Thyroid gland (tissue), 4 donors: ENCODE results near the gene ARHGEF6.

Experiments
- CTCF ChIP-seq, 6 experiments: fragments of 200-600 bp in 3 of 6; fragments of 450-650 bp in 3 of 6; sonication (generic) in 3 of 6; IDR thresholded peaks; one replicate each; pipeline ENCODE4 v1.5.1; 2016 to 2019; ENCODE audit warnings: antibody characterized with exemption in 6 of 6, mild to moderate bottlenecking in 2 of 6, inconsistent platforms in 1 of 6, moderate library complexity in 1 of 6
- POLR2A ChIP-seq, 2 donors: fragments of 450-650 bp; IDR thresholded peaks; one replicate each; pipeline ENCODE4 v1.6.1; 2017; ENCODE audit warnings: antibody characterized with exemption in 2 of 2, mild to moderate bottlenecking in 2 of 2, moderate library complexity in 1 of 2

- no peak for TF ChIP-seq CTCF (IDR thresholded peaks at IDR 0.05)
- no peak for TF ChIP-seq POLR2A (IDR thresholded peaks at IDR 0.05)
Measured at GRCh38 chrX:136778916-136779315, 1.8 kb downstream of the ARHGEF6 start.
